ENCODE data around the gene VAPA.
"Not testable (repeated sequence)": the region's sequence is repeated elsewhere in the genome, so short reads cannot be mapped to it uniquely, and the experiment has no call there.

The VAPA gene

DNA sequence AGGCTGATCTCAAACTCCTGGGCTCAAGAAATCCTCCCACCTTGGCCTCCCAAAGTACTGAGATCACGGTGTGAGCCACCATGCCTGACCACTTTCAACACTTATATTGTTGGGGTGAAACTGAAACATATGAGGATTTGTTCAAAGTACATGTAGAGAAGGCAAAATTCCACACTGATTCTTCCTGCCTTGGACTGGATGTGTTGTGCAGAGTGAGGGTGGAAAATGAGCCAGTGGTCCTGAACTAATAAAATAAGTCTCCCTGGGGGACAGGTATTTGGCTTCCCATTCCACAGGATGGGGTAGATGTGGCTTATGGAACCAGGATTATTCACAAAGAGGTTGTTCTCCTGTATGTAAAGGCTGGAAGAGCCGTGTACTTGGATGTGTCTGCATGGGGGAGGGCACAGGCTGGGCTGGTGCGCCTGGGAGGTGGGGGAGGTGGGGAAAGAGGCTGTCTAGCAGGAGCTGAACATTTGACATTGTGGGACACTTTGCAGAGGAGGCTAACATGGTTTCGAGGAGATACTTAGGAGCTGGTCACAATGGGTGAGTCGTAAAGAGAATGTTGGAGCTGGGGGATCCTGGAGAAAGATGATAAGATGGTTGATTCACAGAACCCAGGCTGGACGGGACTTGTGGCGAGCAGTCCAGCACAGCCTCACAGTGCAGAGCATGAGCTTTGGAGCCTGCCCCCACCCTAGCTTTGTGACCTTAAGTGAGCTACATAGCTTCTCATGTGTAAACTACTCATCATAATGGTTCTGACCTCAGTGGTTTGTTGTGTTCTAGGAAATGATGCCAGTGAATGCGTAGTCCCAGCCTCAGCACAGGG, 28.4 kb upstream of the VAPA start, which contains the start of gene TXNDC2:
TXNDC2 (plus strand) TSS at position 804 of the 835 bp plus-strand sequence. CDS start 708 bp downstream, outside the sequence.
- Histone ChIP-seq H4K20me1 (no peaks in the 10 kb centered on the region), H3K27ac (no peak within 1 kb of the TSS), H3K4me1 (no peaks in the 10 kb centered on the region), H3K27me3 (no peaks in the 10 kb centered on the region), H3K9ac (no peak within 1 kb of the TSS), H3K36me3 (no peaks in the 10 kb centered on the region), H3K9me3 (no peaks in the 10 kb centered on the region), H3K4me3 (no peak within 1 kb of the TSS), H3K4me2 (no peak within 1 kb of the TSS)
- no peak for TF ChIP-seq Cebpa-rat (IDR thresholded peaks at IDR 0.05)

DNA sequence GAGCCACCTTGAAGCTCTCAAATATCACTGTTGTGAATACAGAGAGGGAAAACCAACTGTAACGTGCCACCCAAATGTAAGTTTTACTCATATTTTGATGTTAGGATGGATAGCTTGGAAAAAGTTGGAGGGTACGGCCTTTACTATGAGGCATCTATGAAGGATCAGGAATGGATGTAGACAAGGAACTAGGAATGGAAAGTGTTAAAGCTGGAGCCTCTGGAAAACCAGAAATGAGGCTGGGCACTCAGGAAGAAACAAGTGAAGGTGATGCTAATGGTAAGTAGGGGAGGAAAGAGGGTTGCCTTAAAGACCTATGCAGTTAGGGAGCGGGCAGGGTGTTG, 27.8 kb upstream of the VAPA start:
- Histone ChIP-seq H3K4me2 (no peak overlapping the region), H3K36me3 (no peaks in the 10 kb centered on the region), H3K4me1 (no peaks in the 10 kb centered on the region), H3K4me3 (no peak overlapping the region), H3K27me3 (no peaks in the 10 kb centered on the region), H3K9ac (no peak overlapping the region), H3K27ac (no peak overlapping the region), H3K9me3 (no peaks in the 10 kb centered on the region), H4K20me1 (no peaks in the 10 kb centered on the region)
- TF ChIP-seq Cebpa-rat (IDR thresholded peaks at IDR 0.05), result no peak

DNA sequence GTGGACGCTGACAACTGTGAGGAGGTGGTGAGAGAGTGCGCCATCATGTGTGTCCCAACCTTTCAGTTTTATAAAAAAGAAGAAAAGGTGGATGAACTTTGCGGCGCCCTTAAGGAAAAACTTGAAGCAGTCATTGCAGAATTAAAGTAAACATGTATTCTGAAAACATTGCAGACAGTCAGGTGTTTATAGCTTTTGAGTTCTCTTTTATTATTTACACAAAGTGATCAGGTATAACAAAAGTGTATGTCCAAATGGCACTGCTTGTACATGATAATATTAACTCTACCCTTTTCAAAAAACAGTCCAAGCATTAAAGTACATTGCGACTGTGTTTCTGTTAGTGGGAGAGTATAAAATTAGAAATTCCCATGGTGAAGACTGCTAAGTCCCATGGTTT, 25.8 kb upstream of the VAPA start:
- H3K4me3 ChIP-seq, result no peak overlapping the region
- H3K4me1 ChIP-seq, result no peaks in the 10 kb centered on the region
- no peaks in the 10 kb centered on the region for H3K9me3 ChIP-seq
- no peak overlapping the region for H3K9ac ChIP-seq
- H3K36me3 ChIP-seq, result no peaks in the 10 kb centered on the region
- TF ChIP-seq Cebpa-rat (IDR thresholded peaks at IDR 0.05), result no peak
- H3K4me2 ChIP-seq, result no peak overlapping the region
- no peaks in the 10 kb centered on the region for H3K27me3 ChIP-seq
- no peaks in the 10 kb centered on the region for H4K20me1 ChIP-seq
- H3K27ac ChIP-seq, result no peak overlapping the region

DNA sequence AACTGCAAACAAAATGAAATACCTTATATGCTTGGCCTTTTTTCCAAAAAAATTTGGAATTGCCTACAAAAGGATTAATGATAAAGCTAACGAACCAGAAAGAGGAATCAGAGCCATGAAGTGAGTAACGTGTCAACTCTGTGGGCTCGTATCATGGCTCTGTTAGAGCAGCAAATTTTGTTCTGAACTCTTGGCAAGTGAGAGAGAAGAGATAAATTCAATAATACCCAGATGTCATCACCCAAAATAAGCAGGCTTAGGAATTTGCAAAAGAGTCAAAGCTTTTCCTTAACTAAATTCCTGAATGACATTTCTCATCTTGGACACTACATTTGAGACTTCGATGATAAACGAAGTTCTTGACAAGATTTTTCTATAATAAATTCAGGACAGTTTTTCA, 23.6 kb upstream of the VAPA start:
- H3K36me3 ChIP-seq, result no peaks in the 10 kb centered on the region
- no peaks in the 10 kb centered on the region for H4K20me1 ChIP-seq
- H3K4me2 ChIP-seq, result no peak overlapping the region
- H3K9me3 ChIP-seq, result no peaks in the 10 kb centered on the region
- H3K27ac ChIP-seq, result no peak overlapping the region
- no peak for TF ChIP-seq Cebpa-rat (IDR thresholded peaks at IDR 0.05)
- H3K27me3 ChIP-seq, result no peaks in the 10 kb centered on the region
- no peak overlapping the region for H3K4me3 ChIP-seq
- no peaks in the 10 kb centered on the region for H3K4me1 ChIP-seq
- no peak overlapping the region for H3K9ac ChIP-seq

DNA sequence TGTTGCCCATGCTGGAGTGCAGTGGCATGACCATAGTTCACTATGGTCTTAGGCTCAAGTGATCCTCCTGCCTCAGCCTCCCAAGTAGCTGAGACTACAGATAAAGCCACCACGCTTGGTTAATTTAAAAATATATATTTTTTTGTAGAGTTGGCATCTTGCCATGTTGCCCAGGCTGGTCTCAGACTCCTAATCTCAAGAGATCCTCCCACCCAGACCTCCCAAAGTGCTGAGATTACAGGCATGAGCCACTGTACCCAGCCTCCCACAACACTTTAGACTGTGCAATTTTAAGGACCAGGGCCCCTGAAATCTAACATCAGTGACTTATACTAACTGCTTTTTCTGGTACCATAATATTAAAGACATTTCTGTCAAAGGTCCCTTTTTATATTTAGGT, 22.9 kb upstream of the VAPA start:
- Histone ChIP-seq H3K9me3 (no peaks in the 10 kb centered on the region), H4K20me1 (no peaks in the 10 kb centered on the region), H3K4me3 (no peak overlapping the region), H3K4me1 (no peaks in the 10 kb centered on the region), H3K4me2 (no peak overlapping the region), H3K36me3 (no peaks in the 10 kb centered on the region), H3K27me3 (no peaks in the 10 kb centered on the region), H3K9ac (no peak overlapping the region), H3K27ac (no peak overlapping the region)
- no peak for TF ChIP-seq Cebpa-rat (IDR thresholded peaks at IDR 0.05)

DNA sequence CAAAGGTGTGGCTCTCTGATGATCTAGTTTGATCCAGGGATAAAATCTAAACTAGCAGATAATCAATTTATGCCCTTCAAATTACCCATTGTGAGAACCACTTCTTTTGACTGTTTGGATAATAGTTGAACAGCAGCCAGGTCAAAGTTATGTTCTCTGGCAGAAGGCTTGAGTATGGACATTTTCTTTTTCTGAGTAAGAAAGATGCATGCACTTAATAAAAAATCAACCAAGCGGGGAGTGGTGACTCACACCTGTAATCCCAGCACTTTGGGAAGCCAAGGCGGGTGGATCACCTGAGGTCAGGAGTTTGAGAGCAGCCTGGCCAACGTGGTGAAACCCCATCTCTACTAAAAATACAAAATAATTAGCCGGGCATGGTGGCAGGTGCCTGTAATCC, 22.3 kb upstream of the VAPA start:
- H3K9me3 ChIP-seq, H4K20me1 ChIP-seq, H3K27me3 ChIP-seq, H3K9ac ChIP-seq, H3K4me2 ChIP-seq, H3K4me1 ChIP-seq, H3K36me3 ChIP-seq, H3K4me3 ChIP-seq, H3K27ac ChIP-seq: not testable (repeated sequence)

DNA sequence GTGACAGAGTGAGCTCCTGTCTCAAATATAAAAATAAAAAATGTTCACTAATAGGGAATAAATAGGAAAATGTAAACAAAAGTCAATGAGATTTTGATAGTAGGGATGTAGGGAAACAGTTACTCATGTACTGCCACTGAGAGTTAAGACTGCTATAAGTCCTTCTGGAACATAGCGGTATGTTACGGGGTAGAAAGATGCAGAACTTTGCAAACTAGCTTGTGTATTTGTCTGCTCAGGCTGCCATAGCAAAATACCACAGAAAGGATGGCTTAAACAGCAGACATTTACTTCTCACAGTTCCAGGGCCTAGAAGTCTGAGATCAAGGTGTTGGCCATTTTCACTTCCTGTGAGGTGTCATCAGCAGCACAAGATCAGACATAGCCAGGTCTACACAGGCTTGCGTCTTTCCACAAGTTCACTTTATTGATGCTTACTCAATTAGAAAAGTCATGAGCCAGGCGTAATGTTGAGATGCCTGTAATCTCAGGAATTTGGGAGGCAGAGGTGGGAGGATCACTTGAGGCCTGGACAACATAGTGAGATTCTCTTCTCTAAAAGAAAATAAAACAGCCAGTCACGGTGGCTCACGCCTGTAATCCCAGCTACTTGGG, 19.3 kb upstream of the VAPA start:
- no peaks in the 10 kb centered on the region for H3K9me3 ChIP-seq
- no peaks in the 10 kb centered on the region for H4K20me1 ChIP-seq
- H3K4me1 ChIP-seq, result no peaks in the 10 kb centered on the region
- no peak for TF ChIP-seq Cebpa-rat (IDR thresholded peaks at IDR 0.05)
- no peak overlapping the region for H3K9ac ChIP-seq
- no peak overlapping the region for H3K4me3 ChIP-seq
- no peak overlapping the region for H3K27ac ChIP-seq
- no peaks in the 10 kb centered on the region for H3K36me3 ChIP-seq
- H3K4me2 ChIP-seq, result no peak overlapping the region
- no peaks in the 10 kb centered on the region for H3K27me3 ChIP-seq

DNA sequence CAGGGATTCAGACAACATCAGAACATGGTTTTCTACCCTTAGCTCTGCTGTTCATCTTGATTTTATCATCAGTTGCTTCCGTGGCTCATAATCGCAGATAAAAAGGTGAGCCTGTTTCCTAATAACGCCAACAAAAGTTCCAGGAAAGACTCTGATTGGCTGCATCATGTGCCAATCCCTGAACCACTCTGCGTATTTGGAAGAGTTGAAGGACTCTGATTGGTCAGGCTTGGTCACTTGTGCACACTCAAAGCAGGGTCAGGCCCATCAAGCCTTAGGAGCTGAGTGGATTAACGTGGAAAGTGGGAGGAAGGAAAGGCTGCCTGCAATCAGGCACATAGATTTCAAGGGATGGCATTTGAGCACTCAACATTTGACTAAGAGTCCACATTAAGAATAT, 16.7 kb upstream of the VAPA start:
- Histone ChIP-seq H3K4me1 (no peaks in the 10 kb centered on the region), H3K36me3 (no peaks in the 10 kb centered on the region), H3K27me3 (no peaks in the 10 kb centered on the region), H3K27ac (no peak overlapping the region), H3K9ac (no peak overlapping the region), H3K4me3 (no peak overlapping the region), H3K9me3 (no peaks in the 10 kb centered on the region), H3K4me2 (no peak overlapping the region), H4K20me1 (no peaks in the 10 kb centered on the region)
- no peak for TF ChIP-seq Cebpa-rat (IDR thresholded peaks at IDR 0.05)

DNA sequence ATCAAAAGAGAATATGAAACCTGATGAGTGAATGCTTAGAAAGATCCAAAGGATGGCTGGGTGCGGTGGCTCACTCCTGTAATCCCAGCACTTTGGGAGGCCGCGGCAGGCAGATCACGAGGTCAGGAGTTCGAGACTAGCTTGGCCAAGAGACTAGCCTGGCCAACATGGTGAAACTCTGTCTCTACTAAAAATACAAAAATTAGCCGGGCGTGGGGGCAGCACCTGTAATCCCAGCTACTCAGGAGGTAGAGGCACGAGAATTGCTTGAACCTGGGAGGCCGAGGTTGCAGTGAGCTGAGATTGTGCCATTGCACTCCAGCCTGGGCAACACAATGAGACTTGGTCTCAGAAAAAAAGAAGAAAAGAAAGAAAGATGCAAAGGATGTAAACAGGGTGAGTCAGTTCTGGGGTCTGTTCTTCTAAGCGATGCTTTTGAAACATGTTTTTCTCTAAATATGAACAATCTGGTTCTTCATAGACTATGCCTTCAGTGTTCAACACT, 16.0 kb upstream of the VAPA start:
- not testable (repeated sequence) for H3K4me2 ChIP-seq, H3K4me1 ChIP-seq

DNA sequence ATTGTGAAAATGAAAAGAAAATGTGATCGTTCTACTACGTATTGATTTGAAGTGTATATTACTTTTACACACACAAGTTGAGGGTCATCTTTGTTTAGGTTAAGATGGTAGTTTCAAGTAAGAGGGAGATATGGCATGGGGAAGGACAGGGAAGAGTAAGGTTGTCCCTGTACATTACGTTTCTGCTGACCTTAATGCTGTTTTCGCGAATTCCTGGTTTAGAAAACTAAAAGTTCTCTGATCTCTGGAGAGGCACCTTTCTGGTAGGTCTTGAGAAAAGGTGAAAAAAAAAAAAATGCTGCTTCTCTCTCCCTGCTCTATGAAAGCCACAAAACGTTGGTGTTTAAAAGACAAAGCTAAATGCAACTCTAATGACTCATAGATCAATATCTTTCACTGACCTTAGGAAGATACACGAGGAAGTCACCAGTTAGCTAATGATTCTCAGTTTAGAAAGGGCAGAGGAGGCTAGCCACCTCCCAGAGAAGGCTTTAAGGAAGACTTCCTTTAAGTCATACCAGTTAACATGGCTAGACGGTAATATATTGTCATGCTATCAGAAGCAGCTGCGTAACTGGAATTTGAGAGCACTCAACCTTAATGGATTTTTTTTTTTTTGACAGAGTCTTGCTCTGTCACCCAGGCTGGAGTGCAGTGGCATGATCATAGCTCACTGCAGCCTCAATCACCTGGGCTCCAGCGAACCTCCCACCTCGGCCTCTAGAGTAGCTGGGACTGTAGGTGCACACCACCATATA, 14.8 kb upstream of the VAPA start:
- Histone ChIP-seq H3K4me3 (no peak overlapping the region), H4K20me1 (no peaks in the 10 kb centered on the region), H3K27ac (no peak overlapping the region), H3K9ac (no peak overlapping the region), H3K9me3 (no peaks in the 10 kb centered on the region), H3K27me3 (no peaks in the 10 kb centered on the region), H3K4me1 (no peaks in the 10 kb centered on the region), H3K4me2 (no peak overlapping the region), H3K36me3 (no peaks in the 10 kb centered on the region)
- no peak for TF ChIP-seq Cebpa-rat (IDR thresholded peaks at IDR 0.05)

More for the DNA sequence above, 16.0 kb upstream of the VAPA start:
- H4K20me1 ChIP-seq, H3K4me3 ChIP-seq, H3K36me3 ChIP-seq, H3K27me3 ChIP-seq, H3K27ac ChIP-seq, H3K9me3 ChIP-seq, H3K9ac ChIP-seq: not testable (repeated sequence)

DNA sequence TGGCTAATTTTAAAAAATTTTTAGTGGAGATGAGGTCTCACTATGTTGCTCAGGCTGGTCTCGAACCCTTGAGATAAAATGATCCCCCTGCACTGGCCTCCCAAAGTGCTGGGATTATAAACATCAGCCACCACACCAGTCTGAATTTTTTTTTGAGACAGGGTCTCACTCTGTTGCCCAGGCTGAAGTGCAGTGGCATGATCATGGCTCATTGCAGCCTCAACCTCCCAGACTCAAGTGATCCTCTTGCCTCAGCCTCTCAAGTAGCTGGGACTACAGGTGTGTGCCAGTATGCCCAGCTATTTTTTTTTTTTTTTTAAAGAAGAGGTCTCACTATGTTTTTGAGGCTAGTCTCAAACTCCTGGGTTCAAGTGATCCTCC, 14.3 kb upstream of the VAPA start:
- not testable (repeated sequence) for H3K9ac ChIP-seq, H3K4me3 ChIP-seq, H3K27me3 ChIP-seq, H3K4me1 ChIP-seq, H3K27ac ChIP-seq, H3K36me3 ChIP-seq, H4K20me1 ChIP-seq, H3K9me3 ChIP-seq, H3K4me2 ChIP-seq

Data from BLaER1 (cell line).